H1 (cell line): ENCODE results near the gene CTPS1. TPM values are rescaled to one million over a fixed set of nuclear protein-coding genes. Genes with fewer than 3 reads are reported as not detected.

Experiments used
- CTCF ChIA-PET: fragments of 300-600 bp; sonication (Branson Sonifier 250); formaldehyde crosslinking; loops from one replicate; lab custom pipeline; 2021; ENCODE audit not compliant: partially characterized antibody; lab: Charles Lee
- POLR2A ChIA-PET: fragments of 300-600 bp; sonication (Branson Sonifier 250); formaldehyde crosslinking; loops from one replicate; lab custom pipeline; 2021; ENCODE audit warnings: inconsistent platforms; ENCODE audit not compliant: partially characterized antibody; lab: Charles Lee
- DNase-seq, 2 experiments: peaks; one replicate each; pipeline versions ENCODE4 v3.0.0 to v3.0.0-alpha.2; 2010 to 2022; ENCODE audit warnings: low spot score in 2 of 2, low read depth in 1 of 2, mixed read lengths in 1 of 2
- FAIRE-seq: peaks from 2 replicates; lab custom pipeline; 2011; peaks lifted over from hg19 to GRCh38; lab: Jason Lieb, UNC
- H2AFZ ChIP-seq: 2 replicates; pipeline ENCODE4 v1.8.1; 2012; ENCODE audit warnings: low read length, inconsistent platforms
- H2AK5ac ChIP-seq: 2 replicates; pipeline ENCODE4 v1.6.1; 2013; ENCODE audit warnings: low read depth, low read length
- H2BK120ac ChIP-seq: replicated peaks from 2 replicates; pipeline ENCODE3; 2013; ENCODE audit warnings: low read depth, low read length, inconsistent platforms
- H2BK12ac ChIP-seq: 2 replicates; pipeline ENCODE4 v1.6.1; 2013; ENCODE audit warnings: low read depth, low read length
- H2BK15ac ChIP-seq: 2 replicates; pipeline ENCODE4 v1.6.1; 2013; ENCODE audit warnings: low read length
- H2BK20ac ChIP-seq: 2 replicates; pipeline ENCODE4 v1.6.1; 2013; ENCODE audit warnings: low read length
- H2BK5ac ChIP-seq: 2 replicates; pipeline ENCODE4 v1.6.1; 2013; ENCODE audit warnings: low read depth, low read length
- H3K14ac ChIP-seq: 2 replicates; pipeline ENCODE4 v1.6.1; 2013; ENCODE audit warnings: inconsistent platforms; ENCODE audit not compliant: insufficient read length
- H3K18ac ChIP-seq: 2 replicates; pipeline ENCODE4 v1.6.1; 2013; ENCODE audit warnings: low read length; ENCODE audit errors: extremely low read depth
- H3K23ac ChIP-seq: 2 replicates; pipeline ENCODE4 v1.6.1; 2013; ENCODE audit warnings: inconsistent platforms; ENCODE audit not compliant: insufficient read length
- H3K23me2 ChIP-seq: 2 replicates; pipeline ENCODE4 v1.6.1; 2013; ENCODE audit warnings: low read depth, low read length
- H3K27ac ChIP-seq: 2 replicates; pipeline ENCODE4 v1.6.1; 2011; ENCODE audit warnings: low read depth, low read length, inconsistent platforms
- H3K27me3 ChIP-seq, 4 experiments: replicated peaks in 1 of 4; 1 replicate in 1 of 4; 2 replicates in 3 of 4; pipeline versions ENCODE4 v1.6.1 to v1.8.1; 2011 to 2013; ENCODE audit warnings: low read length in 3 of 4, mild to moderate bottlenecking in 3 of 4, inconsistent platforms in 2 of 4, mixed read lengths in 2 of 4, moderate library complexity in 1 of 4; ENCODE audit not compliant: control insufficient read depth in 3 of 4, insufficient read depth in 3 of 4; ENCODE audit errors: extremely low read depth in 1 of 4
- H3K36me3 ChIP-seq, 4 experiments: 2 replicates each; pipeline versions ENCODE4 v1.6.1 to v1.8.1; 2011 to 2013; ENCODE audit warnings: mild to moderate bottlenecking in 4 of 4, low read length in 3 of 4, moderate library complexity in 2 of 4, control low read depth in 1 of 4, inconsistent platforms in 1 of 4; ENCODE audit not compliant: insufficient read depth in 4 of 4, control insufficient read depth in 2 of 4
- H3K4ac ChIP-seq: replicated peaks from 2 replicates; pipeline ENCODE3; 2013; ENCODE audit warnings: low read length, low read depth, mixed read lengths, inconsistent platforms; ENCODE audit not compliant: insufficient read length
- H3K4me1 ChIP-seq, 4 experiments: replicated peaks in 1 of 4; 1 replicate in 1 of 4; 2 replicates in 3 of 4; pipeline versions ENCODE4 v1.6.1 to v1.8.1; 2011 to 2013; ENCODE audit warnings: low read length in 3 of 4, inconsistent platforms in 2 of 4, mixed read lengths in 1 of 4; ENCODE audit not compliant: insufficient read depth in 4 of 4, control insufficient read depth in 3 of 4
- H3K4me2 ChIP-seq, 2 experiments: 2 replicates each; pipeline versions ENCODE4 v1.6.1 to v1.8.1; 2011 to 2013; ENCODE audit warnings: low read depth in 2 of 2, low read length in 2 of 2, control low read depth in 1 of 2, inconsistent platforms in 1 of 2, mild to moderate bottlenecking in 1 of 2; ENCODE audit not compliant: insufficient read depth in 1 of 2
- H3K4me3 ChIP-seq, 4 experiments: fragments of 200-600, 300-600 bp in 1 of 4; sonication (generic), shearing (Covaris generic), sonication (Bioruptor Twin) in 1 of 4; 2 replicates each; pipeline versions ENCODE4 v1.5.1 to v1.8.1; 2011 to 2016; ENCODE audit warnings: low read length in 4 of 4, low read depth in 3 of 4, control low read depth in 2 of 4, inconsistent platforms in 2 of 4, mild to moderate bottlenecking in 2 of 4, mixed read lengths in 1 of 4, moderate library complexity in 1 of 4; ENCODE audit not compliant: insufficient read depth in 2 of 4; ENCODE audit errors: extremely low read depth in 1 of 4
- H3K56ac ChIP-seq: replicated peaks from 2 replicates; pipeline ENCODE3; 2013; ENCODE audit warnings: low read depth, mild to moderate bottlenecking, mixed read lengths, low read length, inconsistent platforms; ENCODE audit not compliant: insufficient read length
- H3K79me1 ChIP-seq: 2 replicates; pipeline ENCODE4 v1.6.1; 2013; ENCODE audit warnings: low read depth, low read length, control low read depth
- H3K79me2 ChIP-seq, 2 experiments: 2 replicates each; pipeline versions ENCODE4 v1.6.1 to v1.8.1; 2012 to 2013; ENCODE audit warnings: low read length in 2 of 2, mild to moderate bottlenecking in 2 of 2, inconsistent platforms in 1 of 2; ENCODE audit not compliant: insufficient read depth in 2 of 2, control insufficient read depth in 1 of 2
- H3K9ac ChIP-seq, 4 experiments: replicated peaks in 1 of 4; 1 replicate in 1 of 4; 2 replicates in 3 of 4; pipeline versions ENCODE4 v1.6.1 to v1.8.1; 2011 to 2013; ENCODE audit warnings: low read depth in 3 of 4, low read length in 3 of 4, control low read depth in 2 of 4, mild to moderate bottlenecking in 2 of 4, moderate library complexity in 2 of 4, inconsistent platforms in 1 of 4; ENCODE audit errors: extremely low read depth in 1 of 4
- H3K9me3 ChIP-seq, 2 experiments: 2 replicates each; pipeline versions ENCODE4 v1.6.1 to v1.8.1; 2012 to 2013; ENCODE audit warnings: mild to moderate bottlenecking in 2 of 2, moderate library complexity in 2 of 2, control low read depth in 1 of 2, inconsistent platforms in 1 of 2, low read depth in 1 of 2, low read length in 1 of 2, mixed read lengths in 1 of 2; ENCODE audit not compliant: insufficient read depth in 2 of 2
- H4K20me1 ChIP-seq, 2 experiments: replicated peaks in 1 of 2; 2 replicates each; pipeline versions ENCODE3 to v1.8.1; 2011 to 2013; ENCODE audit warnings: inconsistent platforms in 2 of 2, low read length in 2 of 2, mild to moderate bottlenecking in 1 of 2; ENCODE audit not compliant: insufficient read depth in 2 of 2, control insufficient read depth in 1 of 2
- H4K5ac ChIP-seq: 2 replicates; pipeline ENCODE4 v1.6.1; 2013; ENCODE audit warnings: low read length, low read depth, mixed read lengths, inconsistent platforms; ENCODE audit not compliant: insufficient read length
- H4K8ac ChIP-seq: 2 replicates; pipeline ENCODE4 v1.8.0; 2013; ENCODE audit warnings: mild to moderate bottlenecking, moderate library complexity, low read length, inconsistent platforms; ENCODE audit not compliant: insufficient read depth; ENCODE audit errors: extremely low read depth
- H4K91ac ChIP-seq: replicated peaks from 2 replicates; pipeline ENCODE3; 2013; ENCODE audit warnings: low read length, mixed read lengths, inconsistent platforms; ENCODE audit not compliant: insufficient read length
- CHD1 ChIP-seq: IDR thresholded peaks from 2 replicates; pipeline ENCODE4 v1.6.1; 2012; ENCODE audit warnings: low read depth, low read length, improper control_type of control experiment
- EZH2 ChIP-seq: fragments of 200-600 bp; sonication (generic); IDR thresholded peaks from 2 replicates; pipeline ENCODE4 v1.7.1; 2012; ENCODE audit warnings: low read depth, mild to moderate bottlenecking, moderate library complexity, low read length, inconsistent platforms; ENCODE audit not compliant: severe bottlenecking
- WGBS, 2 experiments: shearing (Covaris generic) in 1 of 2; methylation state at CpG; one replicate each; pipeline versions ENCODE4 v1.1.6 to v1.1.7; 2013 to 2015; ENCODE audit warnings: low lambda C conversion rate in 2 of 2, mixed read lengths in 2 of 2, inconsistent platforms in 1 of 2, low coverage in 1 of 2, missing lambda C conversion rate in 1 of 2; ENCODE audit not compliant: insufficient replicate concordance in 2 of 2, insufficient coverage in 1 of 2, insufficient read length in 1 of 2; ENCODE audit errors: extremely low coverage in 1 of 2, missing lambda C conversion rate in 1 of 2; 5-methylcytosine and 5-hydroxymethylcytosine counted together
- polyA plus RNA-seq, 7 experiments: library from polyadenylated mRNA; depleted of rRNA in 3 of 7; stranded (reverse) in 5 of 7; unstranded in 2 of 7; fragments of >200 nt in 5 of 7; fragments of 200-250 nt in 2 of 7; gene quantifications; 1 replicate in 5 of 7; 2 replicates in 1 of 7; 4 replicates in 1 of 7; pipeline versions ENCODE4 v1.2.1 to v1.2.3, GENCODE V29; 2011 to 2013; ENCODE audit warnings: missing spikeins in 2 of 7, mixed read lengths in 2 of 7
- total RNA-seq: library from RNA; stranded (reverse); fragmentation: NEBNext Ultra II Directional; extraction: Animal tissue kit (Norgen Biotek cat#: 25700); gene quantifications from 2 replicates; pipeline ENCODE4 v1.2.1, GENCODE V29; 2021

The CTPS1 gene
- total and polyA plus RNA-seq, 2 of the 8 experiments (the other 6 are each of a cell fraction or from before 2014, with no cell fraction given): 35.5 to 103 TPM

DNA sequence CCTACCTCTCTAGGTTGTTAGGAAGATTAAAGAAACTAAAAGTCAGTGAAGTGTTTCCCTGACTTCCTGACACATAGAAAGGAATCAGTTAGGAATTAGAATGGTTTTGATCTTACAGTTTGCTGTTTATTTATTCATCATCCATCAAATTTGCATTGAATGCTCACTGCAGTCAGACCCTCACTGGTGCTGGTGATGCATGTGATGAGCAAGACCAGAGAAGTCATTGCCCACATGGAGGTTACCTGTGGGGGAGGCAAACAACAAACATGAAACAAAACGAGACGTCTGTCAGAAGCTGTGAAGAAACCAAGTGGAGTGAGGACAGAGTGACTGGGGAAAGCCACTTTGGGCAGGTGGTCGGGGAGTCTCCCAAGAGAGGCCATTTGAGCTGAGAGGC, 6.4 kb downstream of the CTPS1 start:
- Histone ChIP-seq H3K56ac (no peak overlapping the region), H3K4me3 (no peak overlapping the region)

More for the DNA sequence above, 6.4 kb downstream of the CTPS1 start:
- peaks cover 10 to 52% of the 10 kb centered on the region in 2 experiments for H3K79me2 ChIP-seq
- no peak overlapping the region for H2AFZ ChIP-seq
- no peak overlapping the region for H2BK12ac ChIP-seq
- CTCF ChIA-PET: interaction anchor here (1.8 kb wide), 1 partner anchor 33 kb away, joined by 6 read pairs; no protein-coding TSS in a partner anchor
- H2AK5ac ChIP-seq: no peak overlapping the region
- DNase-seq (no peak), FAIRE-seq (no peak)
- no peak overlapping the region for H3K9ac ChIP-seq
- WGBS, 2 experiments: 76% methylated on average over 3 of the region's 3 CpGs; no CpG with 5 or more reads in 1 of the 2 experiments
- peaks cover 2% of the 10 kb centered on the region; the same call in 1 of the 2 replicates for H3K23me2 ChIP-seq
- no peak overlapping the region for H2BK15ac ChIP-seq
- H2BK120ac ChIP-seq: no peak overlapping the region
- no peaks in the 10 kb centered on the region; the same call in 1 of the 2 replicates for H3K79me1 ChIP-seq
- TF ChIP-seq CHD1 (no peak), EZH2 (no peak)
- no peak overlapping the region for H3K4ac ChIP-seq
- no peak overlapping the region for H3K23ac ChIP-seq
- no peaks in the 10 kb centered on the region for H3K27me3 ChIP-seq
- peaks cover 1 to 10% (median 3%) of the 10 kb centered on the region in 4 experiments; a peak in 5 of 7 replicates for H3K4me1 ChIP-seq
- H4K20me1 ChIP-seq: peaks cover 12 to 24% of the 10 kb centered on the region in 2 experiments
- H3K14ac ChIP-seq: no peak overlapping the region
- H2BK5ac ChIP-seq: no peak overlapping the region
- H2BK20ac ChIP-seq: no peak overlapping the region
- H3K9me3 ChIP-seq: no peaks in the 10 kb centered on the region
- no peak overlapping the region for H4K8ac ChIP-seq
- no peak overlapping the region for H3K18ac ChIP-seq
- H3K36me3 ChIP-seq: peaks cover 51 to 78% (median 73%) of the 10 kb centered on the region in 4 experiments
- no peak overlapping the region for H4K5ac ChIP-seq
- POLR2A ChIA-PET: interaction anchor here (1.1 to 9.6 kb wide), 5 partner anchors 10 to 49 kb away, joined by 4 to 49 read pairs (median 8); no protein-coding TSS in a partner anchor
- H4K91ac ChIP-seq: no peak overlapping the region
- H3K4me2 ChIP-seq: no peak overlapping the region
- no peak overlapping the region for H3K27ac ChIP-seq
